ENCODE measurements around the gene WNK2.

DNA sequence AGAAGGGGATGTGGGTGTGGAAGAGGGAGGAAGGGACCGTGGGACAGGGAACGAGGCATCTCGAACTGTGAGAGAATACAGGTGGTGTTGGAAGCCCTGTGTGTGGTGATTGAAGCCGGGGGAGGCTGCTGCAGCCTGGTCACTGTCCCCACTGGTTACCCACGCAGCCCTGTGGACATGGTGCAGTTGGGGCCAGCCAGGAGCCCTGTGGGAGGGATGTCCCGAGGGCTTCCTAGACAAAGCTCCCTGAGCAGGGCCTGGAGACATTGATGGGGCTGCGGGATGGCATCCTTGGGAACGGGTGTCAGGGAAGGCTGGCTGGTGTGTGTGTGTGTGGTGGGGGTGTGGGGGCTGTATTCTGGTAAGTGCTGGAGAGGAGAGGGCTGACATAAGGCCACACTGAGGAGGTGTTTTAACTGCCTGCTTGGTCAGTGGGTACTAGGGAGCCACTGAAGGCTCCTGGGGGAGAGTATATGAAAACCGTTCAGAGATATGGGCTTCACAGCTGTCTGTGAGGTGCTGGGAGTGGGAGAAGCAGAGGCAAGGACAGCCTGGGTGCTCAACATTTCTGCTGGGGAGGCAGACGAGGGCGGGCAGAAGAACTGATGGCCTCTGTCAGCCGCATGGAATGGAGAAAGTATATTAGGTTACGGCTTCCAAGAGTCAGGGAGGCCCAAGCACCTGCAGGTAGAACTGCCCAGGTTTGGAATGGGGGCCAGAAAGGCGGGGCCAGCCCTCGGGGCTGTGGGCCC is 20.0 kb downstream of the WNK2 start:
- TF ChIP-seq, protein P1, sequence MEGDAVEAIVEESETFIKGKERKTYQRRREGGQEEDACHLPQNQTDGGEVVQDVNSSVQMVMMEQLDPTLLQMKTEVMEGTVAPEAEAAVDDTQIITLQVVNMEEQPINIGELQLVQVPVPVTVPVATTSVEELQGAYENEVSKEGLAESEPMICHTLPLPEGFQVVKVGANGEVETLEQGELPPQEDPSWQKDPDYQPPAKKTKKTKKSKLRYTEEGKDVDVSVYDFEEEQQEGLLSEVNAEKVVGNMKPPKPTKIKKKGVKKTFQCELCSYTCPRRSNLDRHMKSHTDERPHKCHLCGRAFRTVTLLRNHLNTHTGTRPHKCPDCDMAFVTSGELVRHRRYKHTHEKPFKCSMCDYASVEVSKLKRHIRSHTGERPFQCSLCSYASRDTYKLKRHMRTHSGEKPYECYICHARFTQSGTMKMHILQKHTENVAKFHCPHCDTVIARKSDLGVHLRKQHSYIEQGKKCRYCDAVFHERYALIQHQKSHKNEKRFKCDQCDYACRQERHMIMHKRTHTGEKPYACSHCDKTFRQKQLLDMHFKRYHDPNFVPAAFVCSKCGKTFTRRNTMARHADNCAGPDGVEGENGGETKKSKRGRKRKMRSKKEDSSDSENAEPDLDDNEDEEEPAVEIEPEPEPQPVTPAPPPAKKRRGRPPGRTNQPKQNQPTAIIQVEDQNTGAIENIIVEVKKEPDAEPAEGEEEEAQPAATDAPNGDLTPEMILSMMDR (conservative IDR thresholded peaks at IDR 0.05) = no peak
- TF ChIP-seq ZFX (IDR thresholded peaks at IDR 0.05) = no peak

All from C4-2B (cell line).